Lung (tissue), 13 donors: ENCODE measurements around the gene SEC23IP. TPM values are rescaled to one million over a fixed set of nuclear protein-coding genes. Genes with fewer than 3 reads are reported as not detected.

ENCODE experiments used
- ATAC-seq: fragments of 200-7000 bp; cut with Tn5 transposase; one replicate; pipeline ENCODE4 v1.9.1; 2020; ENCODE audit warnings: moderate number of reproducible peaks; ENCODE audit not compliant: insufficient read depth, low FRiP score
- DNase-seq, 3 donors: peaks; one replicate each; pipeline ENCODE4 v3.0.0-alpha.2; 2013 to 2017
- H3K27ac ChIP-seq, 2 donors: one replicate each; pipeline ENCODE4 v1.5.1; 2013; ENCODE audit warnings: mild to moderate bottlenecking in 2 of 2, moderate library complexity in 2 of 2, control low read depth in 1 of 2, inconsistent platforms in 1 of 2, low read depth in 1 of 2, low read length in 1 of 2
- H3K27me3 ChIP-seq, 3 donors: one replicate each; pipeline ENCODE4 v1.5.1; 2013; ENCODE audit warnings: low read length in 2 of 3; ENCODE audit not compliant: control insufficient read depth in 3 of 3, insufficient read depth in 3 of 3
- H3K36me3 ChIP-seq, 4 donors: one replicate each; pipeline ENCODE4 v1.5.1; 2013; ENCODE audit warnings: low read length in 4 of 4, mild to moderate bottlenecking in 1 of 4, moderate library complexity in 1 of 4; ENCODE audit not compliant: control insufficient read depth in 4 of 4, insufficient read depth in 4 of 4
- H3K4me1 ChIP-seq, 5 donors: one replicate each; pipeline ENCODE4 v1.5.1; 2013; ENCODE audit warnings: low read length in 5 of 5, mild to moderate bottlenecking in 2 of 5, moderate library complexity in 1 of 5; ENCODE audit not compliant: control insufficient read depth in 5 of 5, insufficient read depth in 5 of 5
- H3K4me3 ChIP-seq: one replicate; pipeline ENCODE4 v1.5.1; 2013; ENCODE audit warnings: mild to moderate bottlenecking, control low read depth, moderate library complexity
- H3K9ac ChIP-seq, 2 donors: one replicate each; pipeline ENCODE4 v1.5.1; 2013; ENCODE audit warnings: low read length in 2 of 2, control low read depth in 1 of 2; ENCODE audit not compliant: insufficient read depth in 1 of 2
- H3K9me3 ChIP-seq, 4 donors: one replicate each; pipeline ENCODE4 v1.5.1; 2013; ENCODE audit warnings: low read length in 3 of 4, mild to moderate bottlenecking in 1 of 4, moderate library complexity in 1 of 4; ENCODE audit not compliant: control insufficient read depth in 4 of 4, insufficient read depth in 3 of 4
- CTCF ChIP-seq: IDR thresholded peaks from 2 replicates; pipeline ENCODE4 v1.5.1; 2012; ENCODE audit warnings: mild to moderate bottlenecking; ENCODE audit errors: control extremely low read depth, extremely low read depth
- WGBS, 2 donors: extraction: QIAGEN DNeasy Blood & Tissue Kit; methylation state at CpG; one replicate each; pipeline ENCODE4 v1.1.7; 2013; 5-methylcytosine and 5-hydroxymethylcytosine counted together
- polyA plus RNA-seq, 2 donors: library from polyadenylated mRNA; stranded (reverse); fragments of 200-250 nt; gene quantifications; one replicate each; pipeline ENCODE4 v1.2.1, GENCODE V29; 2013
- small RNA-seq: library from RNA; depleted of rRNA; stranded (forward); fragments of <200 nt; gene quantifications from one replicate; pipeline ENCODE3, GENCODE V24; 2014; ENCODE audit warnings: low replicate concordance
- total RNA-seq, 2 donors: library from RNA; depleted of rRNA in 1 of 2; stranded (reverse); fragments of >200 nt in 1 of 2; gene quantifications; one replicate each; pipeline ENCODE4 v1.2.1, GENCODE V29; 2014 to 2021
- donor health status: control.
- donor health status: control.
- donor health status: Bipolar disorder and iron deficiency.
- donor health status: healthy.
- donor health status: DM: yes; HTN: yes; CAD: no.

The SEC23IP gene
- total and polyA plus RNA-seq, 4 donors: 9.3 to 69.4 (median 30.1) TPM

GRCh38 chr10:119989966-119990365, 97.4 kb downstream of the SEC23IP start:
- Histone ChIP-seq H3K9me3 (no peaks in the 10 kb centered on the region), H3K9ac (no peak overlapping the region), H3K27me3 (peaks cover 0 to 6% (median 0%) of the 10 kb centered on the region in 3 donors), H3K4me1 (no peaks in the 10 kb centered on the region), H3K4me3 (no peak overlapping the region), H3K36me3 (no peaks in the 10 kb centered on the region), H3K27ac (no peak overlapping the region)
- no peak for TF ChIP-seq CTCF
- ATAC-seq (no peak), DNase-seq (no peak)
- WGBS, 2 donors: 72 to 76% methylated on average over 5 to 7 of the region's 7 CpGs

DNA sequence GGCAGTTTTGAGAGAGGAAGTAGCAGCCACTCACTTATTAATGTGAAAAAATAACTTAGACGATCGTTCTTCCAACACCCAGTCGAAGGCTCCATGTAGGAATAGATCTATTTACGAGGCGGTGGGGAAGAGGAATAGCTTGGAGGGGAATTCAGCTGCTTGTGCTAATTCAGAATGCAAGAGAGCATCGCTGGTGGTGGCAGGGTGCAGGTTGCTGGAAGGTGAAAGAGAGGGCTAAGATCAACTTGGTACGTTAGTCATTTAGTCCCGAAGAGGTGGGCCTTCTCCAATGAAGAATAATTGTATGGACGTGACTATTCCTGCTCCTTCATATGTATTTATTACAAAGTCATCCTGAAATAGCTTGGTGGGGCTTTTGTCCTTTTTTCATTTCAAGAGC, 98.5 kb downstream of the SEC23IP start:
- ATAC-seq: no peak
- no peak for TF ChIP-seq CTCF
- Histone ChIP-seq H3K9ac (no peak overlapping the region), H3K27ac (no peak overlapping the region), H3K9me3 (peaks cover 0 to 3% (median 0%) of the 10 kb centered on the region in 4 donors), H3K27me3 (peaks cover 0 to 6% (median 0%) of the 10 kb centered on the region in 3 donors), H3K4me1 (no peaks in the 10 kb centered on the region), H3K36me3 (no peaks in the 10 kb centered on the region), H3K4me3 (no peak overlapping the region)
- no peak for DNase-seq
- WGBS, 2 donors: 64 to 80% methylated on average over 9 of the region's 9 CpGs

DNA sequence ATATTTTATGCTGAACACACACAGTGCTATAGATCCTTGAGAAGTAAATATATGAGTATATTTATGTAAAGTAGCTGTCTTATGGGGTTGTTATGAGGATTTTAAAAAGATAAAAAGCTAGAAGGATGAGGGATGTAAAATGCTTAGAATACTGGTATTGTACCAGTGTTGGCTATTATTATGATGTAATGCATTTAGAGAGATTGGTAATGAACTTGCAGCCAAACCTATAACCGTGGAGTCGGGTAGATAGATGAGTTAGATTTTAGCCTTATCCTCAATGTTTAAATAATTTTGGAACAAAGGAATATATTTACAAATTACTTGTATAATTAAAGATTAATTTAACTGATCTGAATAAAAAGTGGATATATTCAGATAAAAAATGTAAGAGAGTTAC, 99.3 kb downstream of the SEC23IP start:
- Histone ChIP-seq H3K9me3 (peaks cover 0 to 5% (median 1%) of the 10 kb centered on the region in 4 donors), H3K27ac (no peak overlapping the region), H3K9ac (no peak overlapping the region), H3K27me3 (peaks cover 0 to 6% (median 0%) of the 10 kb centered on the region in 3 donors), H3K36me3 (no peaks in the 10 kb centered on the region), H3K4me1 (no peaks in the 10 kb centered on the region), H3K4me3 (no peak overlapping the region)
- DNase-seq: no peak
- no peak for TF ChIP-seq CTCF
- ATAC-seq: no peak
- 94 to 95% methylated on average over 2 of the region's 2 CpGs for WGBS, 2 donors

Small RNA genes lying within 50 kb of the gene (small RNA-seq; reads per million reads assigned to genes)
- not detected for gene MIR4682

Other genes with a start within 250 kb of the SEC23IP start
- gene BAG3, start 241.3 kb upstream of the SEC23IP start, total RNA-seq: 10 to 100 TPM; 16.8 to 44.8 TPM
- gene BAG3, start 241.3 kb upstream of the SEC23IP start, polyA plus RNA-seq: 10 to 100 TPM; 27.5 to 42.7 TPM
- 10 to 100 TPM; 14.3 to 22.9 TPM for gene INPP5F, start 166.7 kb upstream of the SEC23IP start, total RNA-seq
- 1 to 10 TPM; 5.6 to 5.9 TPM for gene INPP5F, start 166.7 kb upstream of the SEC23IP start, polyA plus RNA-seq
- 10 to 100 TPM; 52.0 to 53.0 TPM for gene MCMBP, start 19.9 kb upstream of the SEC23IP start, total RNA-seq
- gene MCMBP, start 19.9 kb upstream of the SEC23IP start, polyA plus RNA-seq: 10 to 100 TPM; 25.8 to 48.4 TPM